CD4-positive, alpha-beta T cell treated with Interferon alpha-2 for 1 hour (primary cell): ENCODE data around the gene PALM3.

ENCODE experiments used
- DNase-seq, 2 donors: peaks; one replicate each; pipeline ENCODE4 v3.0.0-alpha.2; 2020 to 2022

The PALM3 gene

GRCh38 chr19:14061751-14062557 is at the start of gene PALM3:
Gene PALM3 (minus strand): TSS chr19:14062076. CDS start chr19:14061980, 96 bp downstream.
- no peak for DNase-seq

GRCh38 chr19:14111486-14111885 is 49.6 kb upstream of the PALM3 start:
- DNase-seq = no peak

GRCh38 chr19:14110650-14111049 is 48.8 kb upstream of the PALM3 start:
- DNase-seq = no peak

GRCh38 chr19:14107581-14108461 is 45.9 kb upstream of the PALM3 start:
- DNase-seq = no peak

- no peak for DNase-seq
These were observed 45.0 kb upstream of the PALM3 start for GRCh38 chr19:14106840-14107239.

GRCh38 chr19:14105680-14106079 is 43.8 kb upstream of the PALM3 start:
- DNase-seq = no peak

- no peak for DNase-seq
These were observed 41.4 kb upstream of the PALM3 start for GRCh38 chr19:14103310-14103709.

GRCh38 chr19:14102756-14103155 is 40.9 kb upstream of the PALM3 start:
- no peak for DNase-seq

GRCh38 chr19:14102102-14102696 is 40.3 kb upstream of the PALM3 start:
- no peak for DNase-seq

- no peak for DNase-seq
These were observed 39.2 kb upstream of the PALM3 start for GRCh38 chr19:14101003-14101545.

GRCh38 chr19:14097532-14098151 is 35.8 kb upstream of the PALM3 start:
- DNase-seq = no peak

- no peak for DNase-seq
These were observed 34.6 kb upstream of the PALM3 start for GRCh38 chr19:14096272-14096992.

GRCh38 chr19:14094854-14095253 is 33.0 kb upstream of the PALM3 start:
- DNase-seq = no peak

- no peak for DNase-seq
These were observed 31.4 kb upstream of the PALM3 start for GRCh38 chr19:14093117-14093823.

- DNase-seq = peak in 1 of 2 donors; percentile 30
These were observed 30.1 kb upstream of the PALM3 start for GRCh38 chr19:14091813-14092462.

GRCh38 chr19:14091081-14091812 is 29.4 kb upstream of the PALM3 start:
- DNase-seq = peak; percentile 65 to 70

GRCh38 chr19:14090509-14091080 is 28.7 kb upstream of the PALM3 start, which contains the start of gene SAMD1:
Gene SAMD1 (minus strand): TSS chr19:14090751.
- DNase-seq = peak; percentile 88 to 91

GRCh38 chr19:14089662-14090508 is 28.0 kb upstream of the PALM3 start:
- peak; percentile 29 to 53 for DNase-seq

GRCh38 chr19:14089412-14089661 is 27.5 kb upstream of the PALM3 start:
- peak in 1 of 2 donors; percentile 31 for DNase-seq
